Right lobe of liver (tissue), 4 donors: Measurements from ENCODE around the gene RNF44.

Source experiments
- POLR2A ChIP-seq: fragments of 450-650 bp; IDR thresholded peaks from one replicate; pipeline ENCODE4 v1.6.1; 2017; ENCODE audit warnings: antibody characterized with exemption, mild to moderate bottlenecking
- TF ChIP-seq, protein P1 (sequence below), 4 donors: fragments of 200-600 bp in 3 of 4; fragments of 450-650 bp in 1 of 4; IDR thresholded peaks; one replicate each; pipeline versions ENCODE4 v1.5.1 to v1.8.0; 2016 to 2022; ENCODE audit warnings: antibody characterized with exemption in 4 of 4, mild to moderate bottlenecking in 2 of 4
- donor health status: DM: no; HTN: no; CAD: no.
- donor health status: DM: no; HTN: no; CAD: no.
- donor health status: DM: no; HTN: yes; CAD: no.

DNA sequence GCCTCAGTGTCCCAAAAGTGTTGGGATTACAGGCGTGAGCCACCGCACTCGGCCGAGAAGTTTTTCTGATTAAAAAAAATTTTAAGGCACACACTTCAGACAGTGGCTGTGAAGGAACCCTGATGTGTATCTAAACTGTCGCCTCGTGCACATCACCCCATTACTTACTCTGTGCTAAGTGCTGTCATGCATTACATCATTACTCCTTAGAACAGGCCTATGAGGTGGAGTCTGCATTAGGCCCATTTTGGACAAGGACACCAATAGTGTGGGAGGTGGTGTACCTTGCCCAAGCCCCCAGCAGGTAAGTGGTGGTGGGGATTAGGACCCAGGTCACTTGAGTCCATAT is 8.2 kb upstream of the RNF44 start:
- TF ChIP-seq, protein P1, sequence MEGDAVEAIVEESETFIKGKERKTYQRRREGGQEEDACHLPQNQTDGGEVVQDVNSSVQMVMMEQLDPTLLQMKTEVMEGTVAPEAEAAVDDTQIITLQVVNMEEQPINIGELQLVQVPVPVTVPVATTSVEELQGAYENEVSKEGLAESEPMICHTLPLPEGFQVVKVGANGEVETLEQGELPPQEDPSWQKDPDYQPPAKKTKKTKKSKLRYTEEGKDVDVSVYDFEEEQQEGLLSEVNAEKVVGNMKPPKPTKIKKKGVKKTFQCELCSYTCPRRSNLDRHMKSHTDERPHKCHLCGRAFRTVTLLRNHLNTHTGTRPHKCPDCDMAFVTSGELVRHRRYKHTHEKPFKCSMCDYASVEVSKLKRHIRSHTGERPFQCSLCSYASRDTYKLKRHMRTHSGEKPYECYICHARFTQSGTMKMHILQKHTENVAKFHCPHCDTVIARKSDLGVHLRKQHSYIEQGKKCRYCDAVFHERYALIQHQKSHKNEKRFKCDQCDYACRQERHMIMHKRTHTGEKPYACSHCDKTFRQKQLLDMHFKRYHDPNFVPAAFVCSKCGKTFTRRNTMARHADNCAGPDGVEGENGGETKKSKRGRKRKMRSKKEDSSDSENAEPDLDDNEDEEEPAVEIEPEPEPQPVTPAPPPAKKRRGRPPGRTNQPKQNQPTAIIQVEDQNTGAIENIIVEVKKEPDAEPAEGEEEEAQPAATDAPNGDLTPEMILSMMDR (IDR thresholded peaks at IDR 0.05), result no peak
- TF ChIP-seq POLR2A, result no peak
